ENCODE measurements around the gene CALHM2.

CALHM2 gene

DNA sequence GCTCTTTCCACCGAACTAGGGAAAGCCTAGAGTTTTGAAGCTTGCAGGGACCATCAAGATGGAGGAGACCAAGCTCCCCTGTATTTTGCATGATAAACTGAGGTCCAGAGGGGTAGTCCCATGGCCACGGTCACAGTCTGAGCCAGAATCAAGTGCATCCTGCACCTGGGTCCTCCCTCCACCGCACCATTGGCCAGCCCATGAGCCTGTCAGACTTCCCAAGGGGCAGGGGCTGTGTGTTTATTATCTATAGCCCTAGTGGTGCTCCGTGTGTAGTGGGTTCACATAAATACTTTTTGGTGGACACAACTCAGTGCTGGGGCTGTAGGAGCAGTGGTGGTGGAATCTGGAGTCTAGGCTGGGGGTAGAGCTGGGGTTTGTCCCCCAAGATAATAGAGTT, 23.3 kb upstream of the CALHM2 start:
- no peak for DNase-seq

DNA sequence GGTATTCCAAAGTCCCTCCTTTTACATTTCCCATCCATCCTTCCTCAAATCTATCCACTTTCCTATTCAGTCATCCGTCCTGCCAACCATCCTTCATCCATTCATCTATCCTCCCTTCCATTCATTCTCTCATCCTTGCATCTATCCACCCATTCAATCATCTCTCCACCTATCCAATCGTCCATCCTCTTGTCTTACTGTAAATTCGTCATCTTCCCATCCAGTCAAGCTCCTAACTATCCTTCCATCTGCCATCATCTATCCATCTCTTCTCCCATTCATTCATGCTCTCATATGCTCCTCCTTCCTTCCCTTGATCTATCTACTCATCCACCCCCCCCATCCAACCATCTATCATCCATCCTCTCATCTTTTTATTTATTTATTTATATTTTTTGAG, 21.9 kb upstream of the CALHM2 start:
- no peak for DNase-seq

DNA sequence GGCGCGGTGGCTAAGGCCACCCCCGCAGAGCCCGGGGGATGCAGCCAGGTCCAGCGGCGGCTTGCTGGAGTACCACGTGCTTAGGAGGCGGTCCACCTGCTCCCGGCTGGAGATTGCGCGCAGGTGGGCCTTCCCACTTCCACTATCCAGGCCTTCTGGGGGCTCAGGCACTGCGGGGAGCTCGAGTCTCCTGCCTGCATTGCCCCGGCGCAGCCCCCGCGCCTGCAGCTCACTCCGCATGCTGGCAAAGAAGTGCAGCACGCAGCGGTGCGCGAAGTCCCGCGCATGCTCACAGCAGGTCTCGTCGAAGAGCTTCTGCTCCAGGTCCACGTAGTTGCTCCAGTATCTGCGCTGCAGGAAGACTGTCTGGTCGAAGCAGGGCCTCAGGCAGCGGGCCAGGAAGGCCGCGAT, 21.1 kb upstream of the CALHM2 start:
- no peak for DNase-seq

DNA sequence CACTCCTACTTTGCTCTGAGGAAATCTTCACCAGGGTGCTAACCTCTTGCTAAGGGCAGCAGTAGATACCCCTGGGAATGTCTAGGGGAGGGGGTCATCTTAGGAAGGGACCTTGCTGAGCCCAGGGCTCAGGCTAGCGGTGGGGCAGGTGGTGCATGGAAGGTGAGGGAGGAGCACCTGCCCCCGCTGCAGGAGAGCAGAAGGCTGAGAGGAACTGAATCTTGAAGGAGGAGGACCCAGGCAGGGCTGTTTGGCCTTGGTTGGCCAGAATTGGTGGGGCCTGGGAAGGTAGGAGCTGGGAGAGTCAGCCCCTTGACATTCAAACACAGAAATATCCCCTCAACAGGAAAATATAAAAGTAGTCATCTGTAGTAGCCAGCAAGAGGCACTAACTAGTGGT, 19.8 kb upstream of the CALHM2 start:
- no peak for DNase-seq

DNA sequence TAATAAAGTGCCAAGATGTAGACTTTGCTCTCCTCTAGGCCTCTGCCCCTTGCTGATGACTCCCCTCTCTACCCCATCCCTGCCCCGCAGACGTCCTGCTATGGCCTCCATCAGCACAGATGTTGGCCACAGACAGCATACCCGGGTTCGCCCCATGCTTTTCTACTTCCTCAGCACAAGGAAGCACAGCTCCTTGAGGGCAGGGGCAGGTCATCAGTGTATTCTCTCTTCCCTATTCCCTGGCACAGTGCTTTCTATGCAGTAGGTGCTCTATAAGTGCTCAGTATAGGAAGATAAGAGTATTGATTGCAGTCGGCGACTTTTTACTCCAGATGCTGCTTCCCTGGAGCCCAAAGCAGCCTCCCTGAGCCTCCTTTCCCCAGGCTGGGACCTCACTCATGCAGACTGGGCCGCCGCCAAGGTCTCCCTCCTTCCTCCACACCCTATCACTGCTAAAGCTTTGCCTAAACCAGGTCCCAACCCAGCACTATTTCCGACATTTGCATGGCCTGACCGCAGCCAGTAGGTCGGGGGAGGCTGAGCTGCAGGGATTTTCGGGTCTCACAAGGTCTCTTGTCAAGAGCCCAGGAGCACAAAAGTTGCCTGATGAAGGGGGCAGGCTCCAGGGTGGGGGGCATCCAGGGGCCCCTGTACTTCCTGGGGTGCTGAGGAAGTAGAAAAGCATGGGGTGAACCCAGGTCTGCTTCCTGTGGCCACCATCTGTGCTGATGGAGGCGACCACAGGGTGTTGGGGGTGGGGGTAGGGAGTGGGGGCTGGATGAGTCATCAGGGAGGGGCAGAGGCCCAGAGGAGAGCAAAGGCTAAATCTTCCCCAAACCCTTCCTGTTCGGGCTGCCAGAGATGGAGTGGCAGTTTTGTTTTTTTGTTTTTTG, 18.8 kb upstream of the CALHM2 start:
- peak; percentile 46 to 80 for DNase-seq

DNA sequence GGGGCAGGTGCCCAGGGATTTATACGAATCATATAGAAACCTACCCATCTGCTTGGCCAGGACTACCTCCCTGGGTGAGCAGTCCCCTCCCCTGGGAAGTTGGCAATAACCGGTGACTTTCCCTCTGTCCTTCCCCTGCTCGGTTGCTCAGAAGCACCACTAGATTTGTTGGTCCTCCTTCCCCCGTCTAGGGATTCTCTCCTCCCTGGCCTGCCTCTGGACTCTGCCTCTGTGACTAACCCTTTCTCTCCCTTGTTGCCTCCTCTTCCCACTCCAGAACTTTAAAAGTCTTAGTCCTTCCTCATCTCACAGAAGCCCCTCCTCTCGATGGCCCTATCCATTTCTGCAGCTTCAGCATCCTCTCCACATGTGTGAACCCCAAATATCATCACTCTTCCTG, 17.0 kb upstream of the CALHM2 start:
- DNase-seq: no peak

DNA sequence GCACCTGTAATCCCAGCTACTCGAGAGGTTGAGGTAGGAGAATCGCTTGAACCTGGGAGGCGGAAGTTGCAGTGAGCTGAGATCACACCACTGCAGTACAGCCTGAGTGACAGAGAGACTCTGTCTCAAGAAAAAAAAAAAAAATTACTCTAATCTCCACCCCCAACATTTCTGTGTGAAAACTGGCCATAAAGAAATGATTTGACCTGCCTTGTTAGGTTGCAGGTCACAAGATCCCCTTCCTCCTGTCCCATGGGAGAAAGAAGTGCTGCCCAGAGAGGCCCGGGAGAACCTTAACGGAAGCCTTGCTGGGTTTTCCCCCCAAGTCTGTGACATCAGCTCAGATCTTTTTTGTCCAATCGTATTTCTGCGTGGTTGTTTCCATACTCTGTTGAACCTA, 15.2 kb upstream of the CALHM2 start:
- DNase-seq: no peak

DNA sequence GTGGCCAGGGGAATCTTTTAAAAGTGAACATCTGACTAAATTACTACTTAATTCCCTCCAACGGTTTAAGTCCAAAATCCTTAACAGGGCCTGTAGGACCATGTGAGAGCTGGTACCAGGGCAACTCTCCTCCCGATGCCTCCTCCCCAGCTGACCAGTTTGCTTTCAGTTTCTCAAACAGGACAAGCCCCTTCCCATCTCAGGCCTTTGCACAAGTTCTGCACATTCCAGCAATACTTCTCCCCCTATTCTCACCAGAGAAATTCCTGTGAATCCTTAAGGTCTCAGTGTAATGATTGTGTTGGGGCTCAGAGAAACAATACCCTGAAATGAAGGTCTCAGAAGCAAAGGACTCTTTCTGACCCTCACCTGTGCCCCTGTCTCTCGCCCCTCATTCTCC, 14.6 kb upstream of the CALHM2 start:
- no peak for DNase-seq

DNA sequence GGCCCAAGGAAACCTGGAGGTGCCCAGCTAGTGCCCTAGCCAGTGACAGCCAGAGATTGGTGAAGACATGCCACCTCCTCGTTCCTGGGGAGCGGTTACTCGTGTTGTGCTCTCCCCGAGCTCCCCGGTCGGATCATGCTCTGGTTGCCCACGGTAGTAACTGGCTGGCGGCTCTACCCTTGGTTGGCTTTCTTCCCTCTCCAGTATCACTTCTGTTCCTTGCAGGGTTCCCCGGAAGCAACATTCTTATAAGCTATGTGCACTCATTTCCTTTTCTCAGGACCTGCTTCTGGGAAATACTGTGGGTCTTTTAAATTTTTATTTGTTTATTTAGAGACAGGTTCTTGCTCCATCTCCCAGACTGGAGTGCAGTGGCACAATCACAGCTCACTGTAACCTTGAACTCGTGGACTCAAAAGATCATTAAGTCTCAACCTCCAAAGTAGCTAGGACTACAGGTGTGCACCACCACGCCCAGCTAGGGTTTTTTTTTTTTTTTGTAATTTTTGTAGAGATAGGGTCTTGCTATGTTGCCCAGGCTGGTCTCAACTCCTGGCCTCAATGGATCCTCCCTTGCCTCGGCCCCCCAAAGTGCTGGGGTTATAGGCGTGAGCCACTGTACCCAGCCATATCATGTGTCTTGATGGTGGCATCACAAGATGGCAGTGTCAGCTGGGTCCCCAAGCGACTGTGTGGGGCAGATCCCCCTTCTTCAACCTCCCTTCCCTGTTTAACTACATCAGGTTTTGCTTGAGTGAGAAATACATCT, 13.4 kb upstream of the CALHM2 start:
- no peak for DNase-seq

DNA sequence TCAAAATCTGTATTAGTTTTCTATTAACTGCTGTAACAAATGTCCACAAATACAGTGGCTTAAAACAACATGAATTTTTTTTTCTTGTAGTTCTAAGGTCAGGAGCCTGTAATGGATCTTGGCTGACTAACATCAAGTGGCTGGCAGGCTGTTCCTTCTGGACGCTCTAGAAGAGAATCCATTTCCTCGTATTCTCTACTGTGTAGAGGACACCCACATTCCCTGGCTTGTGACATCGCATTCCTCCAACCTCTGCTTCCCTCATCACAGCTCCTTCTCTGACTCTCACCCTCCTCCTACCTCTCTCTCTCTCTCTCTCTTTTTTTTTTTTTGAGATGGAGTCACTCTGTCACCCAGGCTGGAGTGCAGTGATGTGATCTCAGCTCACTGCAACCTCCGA, 11.3 kb upstream of the CALHM2 start:
- no peak for DNase-seq

DNA sequence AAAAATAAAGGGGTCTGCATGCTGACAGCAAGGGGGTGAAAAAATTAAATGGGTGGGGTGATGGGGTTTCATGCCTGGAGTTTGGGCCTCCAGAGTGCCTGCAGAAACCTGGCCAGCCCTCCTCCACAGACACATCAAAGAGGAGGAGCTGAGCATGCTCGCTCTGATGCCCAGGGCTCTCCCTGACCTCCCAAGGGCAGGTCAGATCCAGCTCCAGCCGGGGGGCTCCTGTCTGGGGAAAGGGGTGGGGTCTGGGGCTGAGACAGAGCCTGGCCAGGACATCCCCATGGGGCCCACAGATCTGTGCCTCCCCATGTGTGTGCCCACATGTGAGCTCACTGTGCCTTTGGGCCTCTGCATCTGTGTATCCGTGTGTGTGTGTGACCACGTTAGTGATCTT, 7.4 kb upstream of the CALHM2 start:
- no peak for DNase-seq

DNA sequence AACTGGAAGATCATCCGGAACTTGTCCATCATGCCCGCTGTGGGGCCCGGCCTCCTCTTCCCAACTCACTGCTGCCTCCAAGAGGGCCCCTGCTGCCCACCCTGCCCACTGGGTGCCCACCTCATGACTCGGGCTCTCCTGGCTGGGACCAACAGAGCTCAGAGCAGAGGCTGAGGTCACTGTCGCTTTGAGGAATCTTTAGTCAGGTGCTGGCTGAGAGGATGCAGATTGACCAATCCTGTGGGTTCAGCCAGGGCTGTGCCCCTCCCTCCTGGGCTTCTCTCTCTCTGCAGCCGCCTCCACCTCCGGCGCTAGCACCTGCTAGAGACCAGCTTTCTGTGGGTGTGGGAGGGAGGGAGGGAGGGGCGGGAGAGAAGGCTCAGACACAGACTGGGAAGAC, 6.5 kb upstream of the CALHM2 start, which contains the start of gene CALHM1:
Gene CALHM1 (minus strand): TSS at position 181 of the 400 bp plus-strand sequence. CDS start 149 bp downstream, at position 32.
- peak; percentile 46 to 83 for DNase-seq

DNA sequence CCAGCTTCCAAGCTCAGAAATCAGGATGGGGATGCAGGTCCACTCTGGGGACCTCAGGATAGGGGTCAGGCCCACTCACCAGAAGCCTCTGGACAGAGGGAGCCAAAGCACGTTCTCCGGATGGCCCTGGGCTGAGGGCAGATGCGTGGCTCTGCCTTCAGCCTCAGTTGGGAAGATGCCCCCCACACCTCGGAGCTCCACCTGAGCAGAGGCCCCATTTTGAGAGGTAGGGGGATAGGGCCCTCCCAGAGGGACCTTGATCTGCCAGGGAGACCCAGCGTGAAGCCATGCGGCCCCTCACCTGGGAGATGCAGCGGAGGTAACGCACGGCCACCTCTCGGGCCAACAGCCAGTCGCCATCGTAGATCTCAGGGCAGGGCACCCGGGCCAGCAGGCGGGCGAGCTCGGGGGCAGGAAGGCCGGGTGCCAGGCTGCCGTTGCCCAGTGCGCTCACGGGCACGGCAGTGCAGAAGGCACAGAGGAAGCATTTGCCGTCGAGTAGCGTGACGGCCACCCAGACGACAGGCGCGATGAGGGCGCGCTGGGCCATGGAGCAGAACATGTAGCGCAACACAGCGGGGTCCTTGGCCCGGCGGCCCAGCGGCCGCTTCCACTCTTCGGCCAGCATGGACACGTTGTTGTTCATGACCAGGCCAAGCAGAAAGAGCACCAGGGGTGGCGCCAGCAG, 5.9 kb upstream of the CALHM2 start:
- DNase-seq: no peak

DNA sequence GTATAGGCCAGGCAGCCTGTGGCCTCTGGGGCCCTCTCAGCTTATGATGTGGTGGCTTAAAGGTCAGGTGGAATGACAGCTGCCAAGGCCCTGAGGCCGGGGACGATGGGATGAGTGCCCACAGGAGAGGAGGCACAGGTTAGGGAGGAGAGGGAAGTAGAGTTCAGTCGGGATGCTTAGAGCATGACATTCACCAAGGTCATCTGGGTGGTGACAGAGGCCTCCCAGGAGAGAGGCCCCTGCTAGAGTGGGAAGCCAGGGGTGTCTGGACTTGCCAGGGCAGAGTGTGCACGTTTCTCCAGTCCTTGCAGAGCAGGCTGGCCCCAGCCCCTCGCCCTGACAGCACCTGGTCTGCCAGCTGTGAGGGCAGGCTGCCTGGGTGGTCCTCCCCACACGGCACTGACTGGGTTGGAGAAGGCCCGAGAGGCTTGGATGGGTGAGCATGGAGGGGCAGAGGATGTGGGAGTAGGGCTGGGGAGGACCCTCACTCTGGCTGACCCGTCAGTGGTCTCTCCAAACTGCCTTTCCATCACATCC, 5.1 kb upstream of the CALHM2 start:
- peak in 1 of 2 experiments; percentile 34 for DNase-seq

DNA sequence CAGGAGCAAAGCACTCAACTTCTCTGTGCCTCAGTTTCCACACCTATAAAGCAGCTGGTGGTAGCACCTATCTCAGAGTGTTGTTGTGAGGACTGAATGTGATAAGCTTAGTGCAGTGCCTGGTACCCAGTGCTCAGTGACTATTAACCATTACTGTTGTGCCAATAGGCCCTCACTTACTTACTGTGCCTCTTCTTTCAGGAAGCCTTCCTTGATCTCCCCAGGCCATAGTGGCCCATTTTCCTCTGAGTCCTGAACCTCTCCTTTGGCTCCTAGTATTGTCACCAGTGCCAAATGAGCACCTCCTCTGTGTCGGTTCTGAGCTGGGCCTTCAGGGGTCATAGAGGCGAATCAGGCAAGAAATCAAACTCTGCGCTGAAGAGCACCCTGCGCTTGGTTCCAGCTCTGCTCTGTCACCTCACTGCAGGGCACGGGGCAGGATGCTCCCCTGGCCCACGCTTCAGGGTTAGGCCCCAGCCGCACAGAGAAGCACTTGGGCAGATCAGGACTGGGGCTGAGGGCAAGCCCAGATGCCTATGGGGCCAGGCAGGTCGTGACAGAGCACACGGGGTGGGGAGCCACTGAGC, 4.0 kb upstream of the CALHM2 start:
- DNase-seq: no peak

DNA sequence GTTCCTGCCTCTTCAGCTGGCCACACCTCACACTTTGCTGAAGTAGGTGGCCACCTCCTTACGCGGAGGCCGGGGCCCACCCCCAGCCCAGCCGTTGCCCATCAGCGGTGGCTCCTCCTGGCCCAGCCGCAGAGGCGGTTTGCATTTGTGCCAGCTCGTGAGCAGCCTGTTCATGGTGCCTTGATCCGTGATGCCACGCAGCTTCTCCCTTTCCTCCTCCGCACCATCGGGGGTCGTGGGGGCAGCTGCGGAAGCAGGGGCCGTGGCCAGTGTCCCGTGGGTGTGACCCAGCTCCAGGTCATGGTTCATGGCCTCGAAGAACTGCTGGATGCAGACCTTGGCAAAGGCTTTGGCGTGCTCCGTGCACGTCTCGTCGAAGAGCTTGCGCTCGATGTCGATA, 3.1 kb upstream of the CALHM2 start:
- no peak for DNase-seq

DNA sequence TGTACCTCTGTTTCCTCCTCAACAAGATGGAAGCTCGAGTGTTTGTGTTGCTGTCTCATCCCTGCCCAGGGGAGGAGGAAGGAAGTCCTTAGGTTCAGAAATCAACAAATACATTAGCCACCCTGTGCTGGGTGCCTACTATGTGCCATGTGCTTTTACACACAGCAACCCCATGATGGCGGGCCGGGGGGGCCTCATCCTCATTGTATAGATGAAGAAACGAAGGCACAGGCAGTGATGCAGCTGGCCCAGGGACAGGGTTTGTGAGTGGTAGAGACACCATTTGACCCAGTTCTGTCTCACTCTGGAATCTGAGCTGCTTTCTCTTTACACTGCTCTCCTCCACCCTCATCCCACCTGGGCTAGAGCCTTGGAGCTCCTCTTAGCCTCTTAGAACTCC, 1.9 kb upstream of the CALHM2 start:
- DNase-seq: no peak

DNA sequence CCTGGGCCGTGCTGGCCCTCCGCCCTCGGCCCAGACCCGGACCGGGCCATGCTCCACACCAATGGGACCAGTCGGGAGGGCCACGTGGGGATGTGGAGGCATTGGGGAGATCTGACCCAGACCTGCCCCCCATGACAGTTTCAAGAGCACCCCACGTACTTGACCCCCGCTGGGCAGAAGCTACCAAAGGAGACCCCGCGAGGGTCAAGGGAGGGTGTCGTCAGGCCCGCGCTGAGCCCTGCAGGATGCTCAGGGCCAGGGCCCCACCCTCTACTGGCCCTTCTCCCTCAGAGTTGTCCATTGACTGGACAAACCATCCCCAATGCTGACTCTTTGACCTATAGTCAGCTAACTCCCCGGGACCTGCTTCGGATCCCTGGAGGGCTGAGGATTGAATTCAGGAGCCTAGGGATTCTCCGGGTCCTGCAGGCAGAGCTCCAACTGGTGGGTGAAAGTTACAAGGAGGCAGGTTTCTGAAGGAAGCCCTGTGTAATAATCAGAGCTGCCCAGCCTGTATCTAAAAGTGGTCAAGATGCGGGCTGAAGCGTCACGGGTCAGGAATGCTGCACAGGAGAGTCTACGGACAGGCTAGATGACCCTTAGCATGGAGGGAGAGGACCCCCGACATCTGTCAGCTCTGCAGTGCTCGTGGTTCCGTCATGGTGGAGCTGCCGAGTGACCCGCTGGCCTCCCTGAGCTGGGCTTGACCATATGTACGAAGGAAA, 498 bp upstream of the CALHM2 start:
- DNase-seq: no peak

DNA sequence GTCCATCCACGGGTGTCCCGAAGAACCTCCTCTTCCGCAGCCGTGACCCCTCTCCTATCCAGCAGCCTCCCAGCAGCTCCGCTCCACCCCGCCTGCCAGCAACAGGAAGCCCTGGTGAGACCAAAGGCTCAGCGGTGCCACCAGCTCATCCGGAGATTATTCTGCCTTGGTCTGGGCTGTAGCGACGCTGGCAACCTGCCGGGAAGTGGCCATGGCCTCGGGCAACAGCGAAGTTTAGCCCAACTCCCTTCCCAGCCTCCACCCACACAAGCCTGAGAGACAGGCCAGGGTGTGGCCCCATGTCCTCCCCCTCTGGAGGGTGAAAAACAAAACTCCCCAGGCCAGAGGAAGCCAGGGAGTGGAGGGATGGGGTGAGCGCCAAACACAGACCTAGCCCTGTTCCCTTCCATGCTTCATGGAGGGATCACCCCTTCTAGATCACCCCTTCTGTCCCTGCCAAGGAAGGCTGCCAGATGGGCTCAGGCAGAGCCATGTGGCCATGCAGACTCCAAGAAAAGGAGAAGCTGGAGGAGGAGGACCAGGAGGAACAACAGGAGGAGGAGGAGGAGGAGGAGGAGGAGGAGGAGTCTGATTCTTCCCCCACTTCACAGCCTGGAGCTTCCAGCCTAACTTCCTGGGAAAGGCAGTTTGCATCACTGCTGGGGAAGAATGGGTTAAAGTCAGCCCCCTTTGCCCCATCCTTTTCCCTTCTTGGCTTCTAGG, 918 bp downstream of the CALHM2 start:
- peak in 1 of 2 experiments; percentile 19 for DNase-seq

DNA sequence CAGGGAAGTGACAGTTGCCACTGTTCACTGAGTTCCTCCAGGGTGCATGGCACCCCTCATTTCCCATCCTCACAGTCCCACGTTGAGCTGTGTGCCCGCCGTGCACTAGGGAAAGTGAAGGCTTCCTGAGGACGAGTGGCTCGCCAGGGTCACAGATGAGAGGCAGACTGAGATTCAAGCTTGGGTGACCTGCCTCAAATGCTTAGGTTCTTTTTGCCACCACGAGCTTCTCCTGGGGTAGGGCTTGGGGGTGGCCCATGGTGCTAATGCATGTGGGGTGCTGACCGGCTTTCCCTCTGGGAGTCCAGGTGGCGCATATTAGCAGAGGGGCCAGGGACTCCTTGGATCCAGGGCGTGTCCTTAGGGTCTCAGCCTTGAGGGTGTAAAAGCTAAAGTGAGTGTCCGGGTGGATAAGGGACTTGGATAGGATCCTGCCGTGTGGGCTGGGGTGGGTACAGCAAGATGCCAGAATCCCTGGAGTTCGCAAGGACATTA, 1.9 kb downstream of the CALHM2 start:
- no peak for DNase-seq
